Upper lobe of left lung (tissue), 4 donors: ENCODE data around the gene MYO5B.

ENCODE experiments used
- EP300 ChIP-seq, 4 donors: sonication (generic); formaldehyde crosslinking; IDR thresholded peaks; one replicate each; pipeline ENCODE4 v1.5.1; 2017; ENCODE audit warnings: antibody characterized with exemption in 4 of 4, control low read depth in 2 of 4
- POLR2A ChIP-seq, 4 donors: fragments of 450-650 bp; IDR thresholded peaks; one replicate each; pipeline ENCODE4 v1.5.1; 2016 to 2017; ENCODE audit warnings: antibody characterized with exemption in 4 of 4, mild to moderate bottlenecking in 2 of 4
- POLR2AphosphoS5 ChIP-seq, 2 donors: sonication (generic); formaldehyde crosslinking; IDR thresholded peaks; one replicate each; pipeline ENCODE4 v1.5.1; 2017; ENCODE audit warnings: antibody characterized with exemption in 2 of 2
- TF ChIP-seq, protein P1 (sequence below), 6 experiments: fragments of 450-650 bp in 4 of 6; fragments of 200-600 bp in 2 of 6; sonication (generic) in 2 of 6; IDR thresholded peaks; one replicate each; pipeline ENCODE4 v1.5.1; 2016 to 2019; ENCODE audit warnings: antibody characterized with exemption in 6 of 6

DNA sequence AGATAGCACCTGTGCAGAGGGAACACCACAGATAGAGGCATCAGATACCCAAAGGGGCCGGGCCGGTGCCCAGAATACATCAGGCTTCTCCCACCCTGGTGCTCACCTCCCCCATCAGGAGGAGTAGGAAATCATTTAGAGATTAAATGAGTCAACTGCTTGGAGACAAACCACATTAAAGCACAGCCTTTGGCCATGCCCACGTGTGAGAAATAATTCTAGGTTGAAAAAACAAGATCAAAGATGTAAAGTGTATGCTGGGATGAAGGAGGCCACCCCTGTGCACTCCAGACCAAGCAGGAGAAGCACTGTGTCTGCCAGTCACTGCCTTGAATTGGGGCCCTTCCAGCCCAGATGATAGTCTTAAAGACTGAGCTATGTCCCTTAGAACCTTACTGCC, 228.9 kb downstream of the MYO5B start:
- TF ChIP-seq, protein P1, sequence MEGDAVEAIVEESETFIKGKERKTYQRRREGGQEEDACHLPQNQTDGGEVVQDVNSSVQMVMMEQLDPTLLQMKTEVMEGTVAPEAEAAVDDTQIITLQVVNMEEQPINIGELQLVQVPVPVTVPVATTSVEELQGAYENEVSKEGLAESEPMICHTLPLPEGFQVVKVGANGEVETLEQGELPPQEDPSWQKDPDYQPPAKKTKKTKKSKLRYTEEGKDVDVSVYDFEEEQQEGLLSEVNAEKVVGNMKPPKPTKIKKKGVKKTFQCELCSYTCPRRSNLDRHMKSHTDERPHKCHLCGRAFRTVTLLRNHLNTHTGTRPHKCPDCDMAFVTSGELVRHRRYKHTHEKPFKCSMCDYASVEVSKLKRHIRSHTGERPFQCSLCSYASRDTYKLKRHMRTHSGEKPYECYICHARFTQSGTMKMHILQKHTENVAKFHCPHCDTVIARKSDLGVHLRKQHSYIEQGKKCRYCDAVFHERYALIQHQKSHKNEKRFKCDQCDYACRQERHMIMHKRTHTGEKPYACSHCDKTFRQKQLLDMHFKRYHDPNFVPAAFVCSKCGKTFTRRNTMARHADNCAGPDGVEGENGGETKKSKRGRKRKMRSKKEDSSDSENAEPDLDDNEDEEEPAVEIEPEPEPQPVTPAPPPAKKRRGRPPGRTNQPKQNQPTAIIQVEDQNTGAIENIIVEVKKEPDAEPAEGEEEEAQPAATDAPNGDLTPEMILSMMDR (IDR thresholded peaks at IDR 0.05) = no peak
- TF ChIP-seq POLR2A (IDR thresholded peaks at IDR 0.05) (no peak), EP300 (IDR thresholded peaks at IDR 0.05) (no peak), POLR2AphosphoS5 (IDR thresholded peaks at IDR 0.05) (no peak)
